A549 (cell line): ENCODE measurements around the gene SMAD6. TPM values are rescaled to one million over a fixed set of nuclear protein-coding genes. Genes with fewer than 3 reads are reported as not detected.

Source experiments
- ATAC-seq, 2 experiments: fragments of 200-7000 bp in 1 of 2; fragments of >200 bp in 1 of 2; cut with Nextera tagmentation in 1 of 2; cut with Tn5 transposase in 1 of 2; 3 replicates each; pipeline versions ENCODE4 v1.8.0 to v1.9.1; 2018 to 2020; ENCODE audit warnings: mild to moderate bottlenecking in 1 of 2, moderate library complexity in 1 of 2
- CTCF ChIA-PET: fragments of 300-600 bp; sonication (Branson Sonifier 250); formaldehyde crosslinking; extraction: SDS; loops from one replicate; lab custom pipeline; 2021; ENCODE audit warnings: antibody characterized with exemption, inconsistent platforms; lab: Yijun Ruan, JAX
- POLR2A ChIA-PET: fragments of 350-600 bp; formaldehyde crosslinking; extraction: SDS; loops from one replicate; lab custom pipeline; 2021; ENCODE audit warnings: antibody characterized with exemption, inconsistent platforms; lab: Yijun Ruan, JAX
- DNase-seq, 2 experiments: peaks; one replicate each; pipeline versions ENCODE4 v3.0.0 to v3.0.0-alpha.2; 2011 to 2016; ENCODE audit warnings: low read depth in 1 of 2, low spot score in 1 of 2
- FAIRE-seq: peaks from 2 replicates; lab custom pipeline; 2011; peaks lifted over from hg19 to GRCh38; lab: Jason Lieb, UNC
- H3K27ac ChIP-seq, 2 experiments: fragments of >200 bp; sonication (Bioruptor Twin); formaldehyde crosslinking; 3 replicates each; pipeline ENCODE4 v1.5.1; 2016 to 2017
- H3K4me1 ChIP-seq: fragments of >200 bp; sonication (Bioruptor Twin); formaldehyde crosslinking; 3 replicates; pipeline ENCODE4 v1.6.1; 2016
- H3K4me2 ChIP-seq: fragments of >200 bp; sonication (Bioruptor Twin); formaldehyde crosslinking; 3 replicates; pipeline ENCODE4 v1.6.1; 2016
- H3K4me3 ChIP-seq: fragments of >200 bp; sonication (Bioruptor Twin); formaldehyde crosslinking; 3 replicates; pipeline ENCODE4 v1.5.1; 2016
- H3K9me3 ChIP-seq: fragments of >200 bp; sonication (Bioruptor Twin); formaldehyde crosslinking; 3 replicates; pipeline ENCODE4 v1.6.1; 2016
- BCL3 ChIP-seq: fragments of >200 bp; sonication (Bioruptor Twin); formaldehyde crosslinking; IDR thresholded peaks from 3 replicates; pipeline ENCODE4 v1.6.1; 2016
- CBX2 ChIP-seq: fragments of 200-600 bp; sonication (generic); IDR thresholded peaks from 2 replicates; pipeline ENCODE4 v1.6.1; 2016; ENCODE audit warnings: low read depth, mild to moderate bottlenecking, borderline replicate concordance
- CEBPB ChIP-seq, 2 experiments: fragments of >200 bp in 1 of 2; sonication (Bioruptor Twin) in 1 of 2; formaldehyde crosslinking in 1 of 2; IDR thresholded peaks; 2 replicates each; pipeline ENCODE4 v1.6.1; 2012 to 2016
- EHF ChIP-seq: fragments of 250-450 bp; sonication (Bioruptor Pico); IDR thresholded peaks from 2 replicates; pipeline ENCODE4 v1.5.0; 2020; ENCODE audit warnings: mild to moderate bottlenecking
- EHMT2 ChIP-seq: fragments of 200-600 bp; sonication (generic); IDR thresholded peaks from 2 replicates; pipeline ENCODE4 v1.6.1; 2016; ENCODE audit warnings: antibody characterized with exemption, low read depth, mild to moderate bottlenecking, moderate library complexity
- ELK1 ChIP-seq: fragments of 150-350 bp; IDR thresholded peaks from 2 replicates; pipeline ENCODE4 v1.6.1; 2014; ENCODE audit warnings: low read depth, mild to moderate bottlenecking, low read length
- EP300 ChIP-seq, 2 experiments: fragments of >200 bp; sonication (Bioruptor Twin); formaldehyde crosslinking; IDR thresholded peaks; 2 replicates in 1 of 2; 3 replicates in 1 of 2; pipeline ENCODE4 v1.6.1; 2016 to 2017
- ESRRA ChIP-seq: fragments of 150-350 bp; IDR thresholded peaks from 2 replicates; pipeline ENCODE4 v1.6.1; 2014; ENCODE audit warnings: mild to moderate bottlenecking, low read length, borderline replicate concordance
- FOSL2 ChIP-seq, 2 experiments: fragments of 450-650 bp in 1 of 2; fragments of >200 bp in 1 of 2; sonication (Bioruptor Twin) in 1 of 2; formaldehyde crosslinking; IDR thresholded peaks; 2 replicates each; pipeline versions ENCODE4 v1.5.0 to v1.6.1; 2016 to 2020; ENCODE audit warnings: mild to moderate bottlenecking in 1 of 2, moderate library complexity in 1 of 2
- GATA3 ChIP-seq: IDR thresholded peaks from 2 replicates; pipeline ENCODE4 v1.6.1; 2012; ENCODE audit warnings: borderline replicate concordance
- HDAC2 ChIP-seq: fragments of 200-600 bp; sonication (generic); IDR thresholded peaks from 2 replicates; pipeline ENCODE4 v1.6.1; 2016
- HEYL ChIP-seq: fragments of 250-450 bp; sonication (Bioruptor Pico); IDR thresholded peaks from 2 replicates; pipeline ENCODE4 v1.8.0; 2021; ENCODE audit warnings: mild to moderate bottlenecking, moderate library complexity
- HMGXB4 ChIP-seq: fragments of 250-450 bp; sonication (Bioruptor Pico); IDR thresholded peaks from 2 replicates; pipeline ENCODE4 v1.5.0; 2021; ENCODE audit warnings: mild to moderate bottlenecking, moderate library complexity, borderline replicate concordance
- JUN ChIP-seq, 2 experiments: fragments of >200 bp; sonication (Bioruptor Twin); formaldehyde crosslinking; IDR thresholded peaks; 2 replicates in 1 of 2; 3 replicates in 1 of 2; pipeline ENCODE4 v1.6.1; 2016 to 2017
- JUNB ChIP-seq: fragments of >200 bp; sonication (Bioruptor Twin); formaldehyde crosslinking; IDR thresholded peaks from 2 replicates; pipeline ENCODE4 v1.6.1; 2016
- KDM1A ChIP-seq: fragments of 200-600 bp; sonication (generic); IDR thresholded peaks from 2 replicates; pipeline ENCODE4 v1.6.1; 2016; ENCODE audit warnings: low read depth, mild to moderate bottlenecking
- KDM5A ChIP-seq: fragments of 200-600 bp; sonication (generic); IDR thresholded peaks from 2 replicates; pipeline ENCODE4 v1.6.1; 2016; ENCODE audit warnings: antibody characterized with exemption, mild to moderate bottlenecking
- NFE2L2 ChIP-seq: fragments of 150-350 bp; conservative IDR thresholded peaks from 2 replicates; pipeline ENCODE4 v1.6.1; 2014; ENCODE audit warnings: low read length
- PBX3 ChIP-seq: IDR thresholded peaks from 2 replicates; pipeline ENCODE4 v1.6.1; 2012
- RAD21 ChIP-seq, 2 experiments: fragments of >200 bp in 1 of 2; sonication (Bioruptor Twin) in 1 of 2; formaldehyde crosslinking in 1 of 2; IDR thresholded peaks in 1 of 2; conservative IDR thresholded peaks in 1 of 2; 2 replicates in 1 of 2; 3 replicates in 1 of 2; pipeline ENCODE4 v1.6.1; 2012 to 2018; ENCODE audit warnings: inconsistent platforms in 1 of 2
- RARB ChIP-seq: fragments of 250-450 bp; sonication (Bioruptor Pico); IDR thresholded peaks from 2 replicates; pipeline ENCODE4 v1.8.0; 2021; ENCODE audit warnings: mild to moderate bottlenecking, moderate library complexity
- REST ChIP-seq: fragments of 200-600 bp; sonication (generic); IDR thresholded peaks from 2 replicates; pipeline ENCODE4 v1.6.1; 2016; ENCODE audit warnings: antibody characterized with exemption, mild to moderate bottlenecking, moderate library complexity
- RNF2 ChIP-seq: fragments of 200-600 bp; sonication (generic); IDR thresholded peaks from 2 replicates; pipeline ENCODE4 v1.6.1; 2016; ENCODE audit warnings: low read depth, mild to moderate bottlenecking, antibody characterized with exemption, moderate library complexity, borderline replicate concordance
- ZC3H11A ChIP-seq: fragments of 450-650 bp; IDR thresholded peaks from 2 replicates; pipeline ENCODE4 v1.6.1; 2014; ENCODE audit warnings: antibody characterized with exemption, mild to moderate bottlenecking
- ZFP36 ChIP-seq: fragments of 450-650 bp; IDR thresholded peaks from 2 replicates; pipeline ENCODE4 v1.6.1; 2014; ENCODE audit warnings: borderline replicate concordance; ENCODE audit not compliant: partially characterized antibody
- WGBS: methylation state at CpG from one replicate; pipeline ENCODE4 v1.1.6; 2017; ENCODE audit errors: missing lambda C conversion rate; 5-methylcytosine and 5-hydroxymethylcytosine counted together
- polyA plus RNA-seq, 4 experiments: library from polyadenylated mRNA; depleted of rRNA in 3 of 4; stranded (reverse); fragments of >200 nt; fragmentation: RNase III in 1 of 4; extraction: RNeasy Plus Mini Kit Qiagen cat#74134 plus additional on column Dnase treatment in 1 of 4; gene quantifications; 2 replicates in 3 of 4; 3 replicates in 1 of 4; pipeline ENCODE4 v1.2.3, GENCODE V29; 2011 to 2017

Gene SMAD6
- polyA plus RNA-seq, 2 of the 4 experiments (the other 2 are of a cell fraction), result 9.6 to 46.6 TPM

GRCh38 chr15:66747886-66748707 lies 46.1 kb downstream of the SMAD6 start:
- DNase-seq (peak in 1 of 2 experiments; percentile 67), FAIRE-seq (peak; percentile 94), ATAC-seq (peak in 1 of 2 experiments; percentile 24; a peak in 3 of 6 replicates)
- ChIA-PET CTCF (interaction anchor here (0.9 to 42.9 kb wide), 10 partner anchors 11 to 103 kb away, joined by 3 to 779 read pairs (median 5); partner anchors contain the start of gene SMAD6), POLR2A (interaction anchor here (1.0 kb wide), 1 partner anchor 23 kb away, joined by 3 read pairs; no protein-coding TSS in a partner anchor)
- WGBS, result 26% methylated on average over 10 of the region's 10 CpGs
- Histone ChIP-seq H3K9me3 (no peaks in the 10 kb centered on the region), H3K4me1 (peaks cover 94% of the 10 kb centered on the region), H3K4me2 (peak overlapping the region; percentile 66), H3K27ac (peak overlapping the region; percentile 71 to 87), H3K4me3 (no peak overlapping the region)
- TF ChIP-seq BCL3 (0 out of 3 replicates have a peak, but pooled peaks have one; percentile 15), GATA3 (peak; percentile 76; the same call in 1 of the 2 replicates), PBX3 (no peak), JUNB (no peak), ZFP36 (no peak), CEBPB (IDR thresholded peaks at IDR 0.05) (peak in 1 of 2 experiments; percentile 51; a peak in 1 of 4 replicates), KDM5A (no peak), JUN (IDR thresholded peaks at IDR 0.05) (peak in 1 of 2 experiments; percentile 46; a peak in 1 of 5 replicates), EP300 (IDR thresholded peaks at IDR 0.05) (peak; percentile 39 to 72; a peak in 3 of 5 replicates), FOSL2 (IDR thresholded peaks at IDR 0.05) (no peak), FOSL2 (CRISPR knock-in tag; IDR thresholded peaks at IDR 0.05) (peak; percentile 53), RAD21 (conservative IDR thresholded peaks at IDR 0.05 in 1 of 2, IDR thresholded peaks at IDR 0.05 in 1 of 2) (0 out of 5 replicates have a peak, but pooled peaks of 1 of the 2 experiments have one; percentile 13), EHF (CRISPR knock-in tag) (no peak)

DNA sequence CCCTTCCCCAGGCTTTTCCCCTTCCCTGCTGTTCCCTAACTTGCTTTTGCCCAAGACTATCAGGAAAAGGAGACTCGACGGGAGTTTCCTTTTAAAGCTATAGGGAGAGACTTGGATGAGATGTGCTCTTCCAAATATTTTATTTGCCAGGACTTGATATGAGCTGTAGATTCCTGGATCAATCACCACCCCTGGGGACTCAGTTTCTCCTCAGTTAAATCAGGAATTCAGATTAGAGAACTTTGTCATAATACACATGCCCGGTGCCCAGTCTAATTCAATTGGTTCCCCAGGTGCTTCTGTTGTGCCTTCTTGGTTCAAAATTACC lies 46.6 kb downstream of the SMAD6 start:
- no peak for FAIRE-seq
- Histone ChIP-seq H3K4me3 (no peak overlapping the region), H3K4me2 (peak overlapping the region; percentile 66)
- POLR2A ChIA-PET, result interaction anchor here (1.0 kb wide), 1 partner anchor 23 kb away, joined by 3 read pairs; no protein-coding TSS in a partner anchor
- TF ChIP-seq HEYL (CRISPR knock-in tag), result no peak
- TF ChIP-seq HDAC2, result no peak
- no peak for TF ChIP-seq EHMT2
- TF ChIP-seq REST, result no peak
- TF ChIP-seq RARB (CRISPR knock-in tag), result no peak
- TF ChIP-seq HMGXB4 (CRISPR knock-in tag), result no peak
- TF ChIP-seq ELK1, result no peak
- no peak for TF ChIP-seq CEBPB (IDR thresholded peaks at IDR 0.05)
- TF ChIP-seq ZC3H11A, result no peak
- TF ChIP-seq KDM1A, result no peak
- no peak for TF ChIP-seq CBX2
- TF ChIP-seq ESRRA, result no peak
- no peak for TF ChIP-seq NFE2L2
- TF ChIP-seq FOSL2 (IDR thresholded peaks at IDR 0.05), result no peak
- TF ChIP-seq FOSL2 (CRISPR knock-in tag; IDR thresholded peaks at IDR 0.05), result no peak
- no peak for TF ChIP-seq RNF2
- TF ChIP-seq, all 56 proteins: peak for 0
- CTCF ChIA-PET, result interaction anchor here (1.4 to 42.9 kb wide), 9 partner anchors 10 to 103 kb away, joined by 3 to 779 read pairs (median 5); partner anchors contain the start of gene SMAD6
- ATAC-seq (no peak; a peak in 1 of 6 replicates), DNase-seq (no peak)
- Histone ChIP-seq H3K27ac (peak overlapping the region; percentile 71 to 87), H3K4me1 (peaks cover 100% of the 10 kb centered on the region), H3K9me3 (no peaks in the 10 kb centered on the region)
- WGBS, result 32% methylated on average over 3 of the region's 3 CpGs
